Activated naive CD4-positive, alpha-beta T cell treated with Interleukin-2 at 50 U/mL for 16 hours (primary cell): ENCODE measurements around the gene SFI1.
"Not testable (repeated sequence)": the region's sequence is repeated elsewhere in the genome, so short reads cannot be mapped to it uniquely, and the experiment has no call there.

Experiments used
- DNase-seq: peaks from one replicate; pipeline ENCODE4 v3.0.0-alpha.2; 2020

Gene SFI1

GRCh38 chr22:31493355-31493754 lies 3.0 kb upstream of the SFI1 start:
- DNase-seq: not testable (repeated sequence)

- DNase-seq: no peak
Observed at GRCh38 chr22:31495343-31495742, 993 bp upstream of the SFI1 start.

GRCh38 chr22:31496735-31497146 lies 405 bp downstream of the SFI1 start:
- peak; percentile 50 for DNase-seq

- no peak for DNase-seq
Observed at GRCh38 chr22:31497148-31497938, 1.0 kb downstream of the SFI1 start.

GRCh38 chr22:31501738-31502137 lies 5.4 kb downstream of the SFI1 start:
- DNase-seq: no peak

- DNase-seq: no peak
Observed at GRCh38 chr22:31503211-31503964, 7.1 kb downstream of the SFI1 start.

GRCh38 chr22:31504282-31504681 lies 7.9 kb downstream of the SFI1 start:
- DNase-seq: no peak

- not testable (repeated sequence) for DNase-seq
Observed at GRCh38 chr22:31507517-31507916, 11.2 kb downstream of the SFI1 start.

GRCh38 chr22:31508536-31508935 lies 12.2 kb downstream of the SFI1 start:
- DNase-seq: no peak

GRCh38 chr22:31509061-31509762 lies 12.9 kb downstream of the SFI1 start:
- DNase-seq: no peak

- DNase-seq: no peak
Observed at GRCh38 chr22:31520051-31520450, 23.7 kb downstream of the SFI1 start.

GRCh38 chr22:31524132-31524531 lies 27.8 kb downstream of the SFI1 start:
- not testable (repeated sequence) for DNase-seq

GRCh38 chr22:31526270-31526669 lies 29.9 kb downstream of the SFI1 start:
- peak; percentile 54 for DNase-seq

GRCh38 chr22:31530823-31531195 lies 34.5 kb downstream of the SFI1 start:
- DNase-seq: no peak

- DNase-seq: no peak
Observed at GRCh38 chr22:31532060-31532459, 35.7 kb downstream of the SFI1 start.

GRCh38 chr22:31533374-31533773 lies 37.0 kb downstream of the SFI1 start:
- no peak for DNase-seq

- peak; percentile 46 for DNase-seq
Observed at GRCh38 chr22:31537019-31537535, 40.7 kb downstream of the SFI1 start.

GRCh38 chr22:31538815-31539214 lies 42.5 kb downstream of the SFI1 start:
- peak; percentile 41 for DNase-seq

GRCh38 chr22:31540166-31540565 lies 43.8 kb downstream of the SFI1 start:
- DNase-seq: not testable (repeated sequence)

- DNase-seq: no peak
Observed at GRCh38 chr22:31540966-31541365, 44.6 kb downstream of the SFI1 start.

GRCh38 chr22:31544481-31545480 lies 48.4 kb downstream of the SFI1 start:
- no peak for DNase-seq

GRCh38 chr22:31550871-31551370 lies 54.6 kb downstream of the SFI1 start:
- DNase-seq: no peak
